IPS-NIHi11 (cell line): Measurements from ENCODE around the gene GLRA3.
"Not testable (repeated sequence)": the region's sequence is repeated elsewhere in the genome, so short reads cannot be mapped to it uniquely, and the experiment has no call there.

Experiments
- DNase-seq: peaks from one replicate; pipeline ENCODE4 v3.0.0; 2012; ENCODE audit warnings: mixed read lengths, low spot score

GLRA3 gene

GRCh38 chr4:174828845-174829701, at the start of gene GLRA3:
TSS of gene GLRA3 (minus strand) at chr4:174829247. CDS start at chr4:174828811, 436 bp downstream.
- peak; percentile 94 for DNase-seq

- no peak for DNase-seq
Measured at GRCh38 chr4:174874898-174875297, 45.9 kb upstream of the GLRA3 start.

DNA sequence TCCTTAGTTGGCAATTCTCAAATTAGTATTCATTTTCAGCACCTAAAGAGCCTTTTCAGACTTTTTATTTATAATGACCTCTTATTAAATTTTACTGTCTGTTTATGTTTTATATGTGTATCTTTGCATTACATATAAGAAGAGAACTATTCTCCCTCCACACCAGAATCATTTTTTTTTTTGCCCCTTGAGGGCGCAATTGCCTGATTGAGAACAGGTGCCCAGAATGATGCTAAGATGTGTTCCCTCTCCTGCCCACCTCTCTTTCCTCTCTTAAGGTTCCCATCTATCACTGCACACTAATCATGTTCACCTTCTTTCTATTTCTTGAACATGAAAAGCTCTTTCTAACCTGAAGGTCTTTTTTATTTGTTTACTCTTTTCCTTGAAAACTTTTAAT, 44.9 kb upstream of the GLRA3 start:
- peak; percentile 46 for DNase-seq

DNA sequence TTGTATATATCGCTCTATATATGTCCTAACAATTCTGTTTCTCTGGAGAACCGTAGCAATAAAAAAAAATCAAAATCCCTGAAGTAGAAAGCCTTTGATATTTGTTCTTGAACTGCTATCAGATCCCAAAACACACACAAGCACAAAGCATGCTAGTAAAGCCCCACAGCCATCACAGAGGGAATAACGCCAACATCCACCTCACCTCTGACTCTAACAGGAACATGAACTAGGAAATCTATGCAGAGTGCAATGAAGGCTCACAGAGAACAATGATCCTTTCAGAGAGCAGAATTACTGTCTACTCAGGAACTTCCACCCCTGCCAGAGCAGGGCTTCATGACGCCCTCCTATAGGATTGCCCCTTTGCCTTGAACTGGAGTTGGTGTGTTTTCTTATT, 44.1 kb upstream of the GLRA3 start:
- not testable (repeated sequence) for DNase-seq

GRCh38 chr4:174871407-174871806, 42.4 kb upstream of the GLRA3 start:
- no peak for DNase-seq

GRCh38 chr4:174870311-174870710, 41.3 kb upstream of the GLRA3 start:
- DNase-seq, result no peak

- no peak for DNase-seq
Measured at GRCh38 chr4:174869339-174869738, 40.3 kb upstream of the GLRA3 start.

GRCh38 chr4:174867903-174868302, 38.9 kb upstream of the GLRA3 start:
- DNase-seq, result no peak

GRCh38 chr4:174865418-174865985, 36.5 kb upstream of the GLRA3 start:
- no peak for DNase-seq

GRCh38 chr4:174864031-174864430, 35.0 kb upstream of the GLRA3 start:
- no peak for DNase-seq

GRCh38 chr4:174860588-174860987, 31.5 kb upstream of the GLRA3 start:
- no peak for DNase-seq

- no peak for DNase-seq
Measured at GRCh38 chr4:174859904-174860303, 30.9 kb upstream of the GLRA3 start.

GRCh38 chr4:174856926-174857800, 28.1 kb upstream of the GLRA3 start:
- DNase-seq, result no peak

DNA sequence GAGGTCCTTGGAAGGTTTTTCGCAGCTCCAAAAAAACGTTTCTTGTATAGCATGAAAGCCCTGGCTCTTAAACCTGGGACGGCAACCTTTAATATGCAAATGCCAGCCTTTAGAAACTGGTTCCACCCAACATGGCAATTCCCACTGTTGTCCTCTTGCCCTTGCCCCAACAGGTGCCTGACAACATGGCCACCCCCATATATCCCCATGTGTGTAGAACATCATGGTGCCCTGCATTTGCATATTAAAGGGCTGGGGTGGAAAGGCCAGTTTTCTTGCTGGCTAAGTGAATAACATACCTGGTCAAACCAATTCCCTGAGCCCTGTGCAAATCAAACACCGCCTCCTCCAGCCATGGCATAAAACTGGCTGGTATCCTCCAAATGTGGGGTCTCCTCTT, 26.0 kb upstream of the GLRA3 start:
- no peak for DNase-seq

DNA sequence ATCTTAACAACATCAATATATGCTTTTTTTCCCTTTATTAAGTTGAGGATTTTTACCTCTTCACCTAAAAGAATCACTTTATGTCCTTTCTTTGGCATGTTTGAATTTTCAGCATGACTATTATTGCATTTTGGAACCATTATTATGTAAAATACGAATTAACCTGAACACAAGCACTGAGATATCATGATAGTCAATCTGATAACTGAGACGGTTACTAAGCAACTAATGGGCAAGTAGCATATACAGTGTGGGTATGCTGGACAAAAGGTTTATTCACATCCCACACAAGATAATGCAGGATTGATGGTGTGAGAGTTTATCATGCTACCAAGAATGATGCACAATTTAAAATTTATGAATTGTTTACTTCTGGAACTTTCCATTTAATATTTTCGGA, 24.6 kb upstream of the GLRA3 start:
- no peak for DNase-seq

GRCh38 chr4:174848596-174848995, 19.5 kb upstream of the GLRA3 start:
- no peak for DNase-seq

DNA sequence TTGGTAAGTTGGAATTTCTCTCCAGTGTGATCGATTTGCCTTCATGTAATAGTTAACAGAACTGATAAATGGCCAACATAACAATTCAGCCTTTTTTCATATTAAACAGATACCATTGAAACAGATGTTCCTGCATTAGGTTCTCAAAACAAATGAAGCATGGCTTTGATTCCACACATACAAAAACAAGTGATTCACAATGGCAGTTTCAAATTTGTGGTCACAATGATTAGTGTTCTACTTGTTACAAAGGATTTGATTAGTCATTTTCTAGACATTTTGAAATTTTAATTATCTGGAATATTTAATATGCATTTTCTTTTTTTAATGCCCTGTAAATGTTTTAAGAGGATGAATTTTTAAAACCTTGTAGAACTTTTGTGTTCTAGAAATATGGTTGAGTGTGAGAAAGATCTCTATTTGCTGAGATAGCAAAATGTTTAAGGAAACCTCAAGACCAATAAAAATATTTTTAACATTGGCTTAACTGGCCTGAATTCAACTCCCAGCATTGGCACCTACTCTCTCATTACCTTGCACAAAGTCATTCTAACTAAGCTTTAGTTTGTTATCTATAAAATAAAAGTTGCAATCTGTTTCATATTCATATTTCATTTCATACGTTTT, 18.9 kb upstream of the GLRA3 start:
- no peak for DNase-seq

DNA sequence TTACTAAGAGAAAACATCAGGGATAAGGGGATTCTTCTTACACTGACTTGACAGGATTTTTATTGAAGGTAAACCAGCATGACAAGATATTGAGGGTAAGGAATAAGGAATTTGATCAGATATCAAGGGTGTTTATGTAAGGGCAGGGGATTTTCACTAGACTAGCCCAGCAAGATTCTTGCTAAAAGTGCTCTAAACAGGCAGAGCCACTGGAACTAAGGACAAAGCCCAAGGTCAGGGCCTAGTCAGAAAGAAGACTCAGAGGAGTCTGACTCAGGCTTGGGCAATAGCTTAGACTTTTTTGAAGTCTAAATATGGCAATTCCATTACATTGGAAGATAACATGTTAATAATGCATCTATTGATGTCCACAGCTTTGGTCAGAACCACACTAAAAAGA, 6.5 kb upstream of the GLRA3 start:
- DNase-seq, result no peak

DNA sequence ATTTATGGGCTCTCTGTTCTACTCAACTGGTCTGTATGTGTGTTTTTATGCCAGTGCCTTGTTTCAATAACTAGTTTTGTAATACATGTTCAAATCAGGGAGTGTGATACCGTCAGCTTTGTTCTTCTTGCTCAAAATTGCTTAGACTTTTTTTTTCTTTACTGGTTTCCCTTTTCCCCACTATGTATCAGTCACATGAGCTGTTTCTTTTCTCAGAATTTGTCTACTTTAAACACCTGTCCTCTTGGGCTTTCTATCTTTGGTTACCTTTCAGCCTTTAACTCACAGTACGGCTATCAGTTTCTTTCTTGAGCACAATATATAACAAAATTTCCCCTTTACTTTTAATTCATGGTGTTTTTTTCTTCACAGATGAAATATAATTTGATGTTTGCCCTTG, 5.4 kb upstream of the GLRA3 start:
- DNase-seq, result no peak

DNA sequence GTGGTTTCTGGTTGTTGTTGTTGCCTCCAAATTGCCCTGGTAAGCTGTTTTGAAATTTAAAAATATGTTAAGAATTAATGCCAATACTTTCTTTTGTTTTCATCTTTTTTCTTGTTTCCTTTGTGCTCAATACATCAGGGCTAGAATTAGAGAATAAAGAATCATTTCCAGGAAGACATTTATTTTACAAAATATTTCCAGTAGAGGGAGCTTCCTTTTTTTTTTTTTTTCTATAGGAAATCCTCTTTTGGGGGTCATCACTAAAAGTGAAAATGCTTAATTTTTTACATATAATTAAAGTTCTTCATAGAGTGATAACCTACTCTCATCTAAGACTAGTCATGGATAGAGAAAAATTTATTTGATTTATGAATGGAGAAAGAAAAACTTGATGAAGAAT, 2.4 kb downstream of the GLRA3 start:
- DNase-seq, result no peak

- no peak for DNase-seq
Measured at GRCh38 chr4:174815282-174815681, 13.8 kb downstream of the GLRA3 start.

- DNase-seq, result no peak
Measured at GRCh38 chr4:174813292-174813691, 15.8 kb downstream of the GLRA3 start.
